ENCODE results near the gene HAT1. TPM values are rescaled to one million over a fixed set of nuclear protein-coding genes. Genes with fewer than 3 reads are reported as not detected.
"Not testable (repeated sequence)": the region's sequence is repeated elsewhere in the genome, so short reads cannot be mapped to it uniquely, and the experiment has no call there.

HAT1 gene
- total RNA-seq, 1 donor from 2014 or later, result 28.3 TPM

DNA sequence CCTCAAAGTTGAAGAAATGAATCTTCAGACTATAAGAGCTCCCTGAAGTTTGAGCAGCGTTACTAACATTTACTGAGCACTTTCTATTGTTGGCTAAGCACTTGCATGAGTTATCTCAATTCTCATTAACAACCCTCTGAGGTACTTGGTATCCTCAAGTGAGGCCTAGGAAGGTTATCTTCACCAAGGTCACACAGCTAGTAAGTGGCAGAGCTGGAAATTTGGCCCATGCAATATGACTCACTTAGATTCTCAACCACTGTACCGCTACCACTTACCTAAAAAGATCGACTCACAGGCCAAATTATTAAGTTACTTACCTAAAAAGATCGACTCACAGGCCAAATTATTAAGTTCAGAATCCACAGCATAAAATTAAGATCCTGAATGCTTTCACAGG lies 68.8 kb downstream of the HAT1 start:
- TF ChIP-seq, protein P1, sequence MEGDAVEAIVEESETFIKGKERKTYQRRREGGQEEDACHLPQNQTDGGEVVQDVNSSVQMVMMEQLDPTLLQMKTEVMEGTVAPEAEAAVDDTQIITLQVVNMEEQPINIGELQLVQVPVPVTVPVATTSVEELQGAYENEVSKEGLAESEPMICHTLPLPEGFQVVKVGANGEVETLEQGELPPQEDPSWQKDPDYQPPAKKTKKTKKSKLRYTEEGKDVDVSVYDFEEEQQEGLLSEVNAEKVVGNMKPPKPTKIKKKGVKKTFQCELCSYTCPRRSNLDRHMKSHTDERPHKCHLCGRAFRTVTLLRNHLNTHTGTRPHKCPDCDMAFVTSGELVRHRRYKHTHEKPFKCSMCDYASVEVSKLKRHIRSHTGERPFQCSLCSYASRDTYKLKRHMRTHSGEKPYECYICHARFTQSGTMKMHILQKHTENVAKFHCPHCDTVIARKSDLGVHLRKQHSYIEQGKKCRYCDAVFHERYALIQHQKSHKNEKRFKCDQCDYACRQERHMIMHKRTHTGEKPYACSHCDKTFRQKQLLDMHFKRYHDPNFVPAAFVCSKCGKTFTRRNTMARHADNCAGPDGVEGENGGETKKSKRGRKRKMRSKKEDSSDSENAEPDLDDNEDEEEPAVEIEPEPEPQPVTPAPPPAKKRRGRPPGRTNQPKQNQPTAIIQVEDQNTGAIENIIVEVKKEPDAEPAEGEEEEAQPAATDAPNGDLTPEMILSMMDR (IDR thresholded peaks at IDR 0.05), result no peak
- no peak overlapping the region for H3K27ac ChIP-seq
- no peaks in the 10 kb centered on the region for H3K36me3 ChIP-seq
- no peaks in the 10 kb centered on the region for H3K4me1 ChIP-seq
- intact Hi-C loops (cut with DNase I), result no loop called here
- no peaks in the 10 kb centered on the region for H3K27me3 ChIP-seq
- H3K4me3 ChIP-seq, result no peak overlapping the region
- DNase-seq (ENCODE audit: low spot score in 2 of 2), result no peak
- H3K9me3 ChIP-seq, result no peaks in the 10 kb centered on the region

DNA sequence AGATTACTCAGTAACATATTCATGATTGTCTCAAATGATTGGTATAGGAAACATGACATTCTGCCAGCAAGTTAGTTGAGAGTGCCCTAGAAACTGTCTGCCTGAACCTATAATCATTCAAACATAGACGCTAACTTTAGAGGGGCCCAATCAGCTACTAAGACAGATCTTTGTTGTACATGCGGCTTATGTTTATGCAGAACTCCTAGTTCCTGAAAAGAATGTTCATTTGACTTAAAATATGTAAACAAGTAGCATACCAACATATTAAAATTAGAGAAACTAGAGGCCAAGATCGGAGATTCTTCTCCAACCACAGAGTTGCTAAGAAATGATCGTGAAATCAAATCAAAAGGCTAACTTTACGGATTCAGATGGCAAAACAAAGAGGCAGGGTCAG lies 73.3 kb downstream of the HAT1 start:
- intact Hi-C loops (cut with DNase I), result no loop called here
- TF ChIP-seq, protein P1 (IDR thresholded peaks at IDR 0.05), result no peak

DNA sequence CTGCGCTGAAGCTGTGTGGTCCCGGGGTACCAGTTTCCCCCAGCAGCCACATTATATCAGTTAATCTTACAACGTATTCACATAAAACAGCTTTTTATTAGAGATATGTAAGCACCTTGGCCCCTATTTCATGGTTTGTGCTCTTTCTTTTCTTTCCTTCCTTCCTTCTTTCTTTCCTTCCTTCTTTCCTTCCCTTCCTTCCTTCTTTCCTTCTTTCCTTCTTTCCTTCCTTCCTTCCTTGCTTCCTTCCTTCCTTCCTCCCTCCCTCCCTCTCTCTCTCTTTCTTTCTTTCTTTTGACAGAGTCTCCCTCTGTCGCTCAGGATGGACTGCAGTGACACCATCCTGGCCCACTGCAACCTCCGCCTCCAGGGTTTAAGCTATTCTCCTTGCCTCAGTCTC lies 73.8 kb downstream of the HAT1 start:
- intact Hi-C loops (cut with DNase I), result no loop called here
- no peaks in the 10 kb centered on the region for H3K36me3 ChIP-seq
- no peak for DNase-seq (ENCODE audit: low spot score in 2 of 2)
- TF ChIP-seq, protein P1 (IDR thresholded peaks at IDR 0.05), result no peak
- H3K9me3 ChIP-seq, result no peaks in the 10 kb centered on the region
- H3K4me3 ChIP-seq, result no peak overlapping the region
- H3K4me1 ChIP-seq, result no peaks in the 10 kb centered on the region
- H3K27ac ChIP-seq, result no peak overlapping the region
- no peaks in the 10 kb centered on the region for H3K27me3 ChIP-seq

More for the DNA sequence above, 73.3 kb downstream of the HAT1 start:
- H3K4me1 ChIP-seq, result no peaks in the 10 kb centered on the region
- H3K4me3 ChIP-seq, result no peak overlapping the region
- H3K36me3 ChIP-seq, result no peaks in the 10 kb centered on the region
- no peak for DNase-seq (ENCODE audit: low spot score in 2 of 2)
- no peaks in the 10 kb centered on the region for H3K9me3 ChIP-seq
- no peak overlapping the region for H3K27ac ChIP-seq
- H3K27me3 ChIP-seq, result no peaks in the 10 kb centered on the region

DNA sequence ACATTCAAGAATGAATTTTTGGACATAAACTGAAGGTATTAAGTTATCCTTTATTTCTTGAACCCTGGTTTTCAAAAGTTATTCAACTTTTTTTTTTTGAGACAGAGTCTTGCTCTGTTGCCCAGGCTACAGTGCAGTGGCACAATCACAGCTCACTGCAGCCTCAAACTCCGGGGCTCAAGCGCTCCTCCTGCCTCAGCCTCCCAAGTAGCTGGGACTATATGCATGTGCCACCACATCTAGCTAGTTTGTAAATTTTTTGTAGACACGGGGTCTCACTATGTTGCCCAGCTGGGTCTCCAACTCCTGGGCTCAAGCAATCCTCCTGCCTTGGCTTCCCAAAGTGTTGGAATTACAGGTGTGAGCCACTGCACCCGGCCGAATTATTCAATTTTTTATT lies 74.8 kb downstream of the HAT1 start:
- H3K9me3 ChIP-seq; H3K4me1 ChIP-seq; H3K4me3 ChIP-seq; H3K27ac ChIP-seq; H3K27me3 ChIP-seq; DNase-seq (ENCODE audit: low spot score in 2 of 2); H3K36me3 ChIP-seq; intact Hi-C loops (cut with DNase I): not testable (repeated sequence)

DNA sequence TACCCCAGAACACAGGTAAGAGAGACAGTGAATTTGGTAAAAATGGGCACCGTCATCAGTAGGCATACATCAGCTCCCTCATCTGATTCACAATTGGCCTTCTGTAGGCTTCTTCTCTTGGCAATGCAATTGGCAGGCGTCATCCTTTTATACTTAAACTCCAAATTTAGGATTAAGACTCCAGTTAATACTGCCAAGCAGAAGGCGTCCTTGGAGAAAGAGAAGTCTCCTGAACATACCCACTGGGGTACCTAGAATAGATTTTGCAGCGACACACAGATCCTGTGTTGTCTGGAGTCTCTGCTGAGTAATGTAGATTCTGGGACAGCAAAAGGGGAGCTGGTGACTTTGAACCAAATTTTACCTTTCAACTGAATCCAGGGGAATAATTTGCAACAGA lies 76.9 kb downstream of the HAT1 start:
- intact Hi-C loops (cut with DNase I), result loop anchor here (2.0 kb wide), 1 partner anchor 76 kb away; the partner anchor contains the start of gene HAT1
- Histone ChIP-seq H3K27me3 (no peaks in the 10 kb centered on the region), H3K4me1 (no peaks in the 10 kb centered on the region), H3K4me3 (peak overlapping the region; percentile 62 to 78), H3K27ac (no peak overlapping the region), H3K36me3 (no peaks in the 10 kb centered on the region), H3K9me3 (no peaks in the 10 kb centered on the region)
- DNase-seq (ENCODE audit: low spot score in 2 of 2), result no peak
- TF ChIP-seq, protein P1 (IDR thresholded peaks at IDR 0.05), result no peak

DNA sequence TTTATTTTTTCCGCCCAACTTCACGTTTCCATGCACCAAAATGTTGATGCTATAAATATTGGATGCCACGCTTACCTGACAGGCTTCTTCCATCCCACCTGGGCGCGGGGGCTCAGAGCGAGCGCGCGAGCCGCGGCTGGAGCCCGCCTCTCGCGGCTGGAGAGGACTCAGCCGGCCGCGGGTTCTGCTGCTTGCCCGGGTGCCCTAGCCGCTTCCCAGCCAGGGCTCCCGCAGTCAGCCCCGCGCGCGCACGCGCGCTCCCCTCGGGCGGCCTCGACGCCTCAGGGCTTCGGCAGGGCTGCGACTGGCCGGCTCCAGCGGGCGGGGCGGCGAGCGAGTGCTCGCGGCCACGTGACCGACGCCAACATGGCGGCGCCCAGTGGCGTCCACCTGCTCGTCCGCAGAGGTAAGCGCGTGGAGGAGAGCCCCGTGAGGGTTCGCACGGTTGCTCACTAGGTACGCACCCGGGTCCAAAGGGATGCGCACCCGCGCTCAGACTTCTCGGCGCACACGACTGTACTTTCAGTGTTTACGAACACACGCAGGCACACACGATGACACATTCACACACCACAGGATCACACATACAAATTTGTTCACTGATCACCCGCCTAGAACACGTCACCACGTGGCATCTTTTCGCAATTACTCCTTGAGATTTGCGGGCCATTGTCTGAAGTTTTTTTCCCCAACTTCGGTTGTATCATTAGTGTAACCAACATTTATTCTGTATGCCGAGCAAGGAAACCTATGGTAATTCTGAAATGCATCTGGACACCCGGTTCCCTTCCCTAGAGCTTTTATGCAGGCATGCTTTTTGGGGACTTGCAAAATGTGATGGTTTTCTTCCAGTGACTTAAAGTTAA lies 77.6 kb downstream of the HAT1 start, which contains the start of gene METAP1D:
TSS of gene METAP1D (plus strand) at position 350 of the 866 bp plus-strand sequence. CDS start at position 367, 17 bp downstream.
- Histone ChIP-seq H3K27me3 (no peaks in the 10 kb centered on the region), H3K36me3 (no peaks in the 10 kb centered on the region), H3K27ac (no peak within 1 kb of the TSS), H3K4me1 (no peaks in the 10 kb centered on the region), H3K9me3 (no peaks in the 10 kb centered on the region), H3K4me3 (peak within 1 kb of the TSS; percentile 62 to 78)
- intact Hi-C loops (cut with DNase I), result loop anchor here (2.0 kb wide), 1 partner anchor 77 kb away; the partner anchor contains the start of gene HAT1
- peak; percentile 57 to 92 for DNase-seq (ENCODE audit: low spot score in 2 of 2)
- TF ChIP-seq, protein P1 (IDR thresholded peaks at IDR 0.05), result no peak
